BE2C (cell line): ENCODE results near the gene ACAD10.

Source experiments
- DNase-seq: peaks from one replicate; pipeline ENCODE4 v3.0.0-alpha.2; 2020
- H3K27me3 ChIP-seq: fragments of 250-450 bp; sonication (Bioruptor Pico); 2 replicates; pipeline ENCODE4 v1.5.1; 2020; ENCODE audit warnings: mild to moderate bottlenecking
- H3K36me3 ChIP-seq: fragments of 250-450 bp; sonication (Bioruptor Pico); 2 replicates; pipeline ENCODE4 v1.5.1; 2020; ENCODE audit warnings: mild to moderate bottlenecking
- H3K4me1 ChIP-seq: fragments of 250-450 bp; sonication (Bioruptor Pico); 2 replicates; pipeline ENCODE4 v1.5.1; 2020
- H3K4me3 ChIP-seq: 2 replicates; pipeline ENCODE4 v1.5.1; 2011; ENCODE audit warnings: low read depth, low read length
- H3K9me3 ChIP-seq: fragments of 250-450 bp; sonication (Bioruptor Pico); 2 replicates; pipeline ENCODE4 v1.5.1; 2020
- CTCF ChIP-seq: IDR thresholded peaks from 2 replicates; pipeline ENCODE4 v1.5.1; 2012; ENCODE audit warnings: mild to moderate bottlenecking, low read depth, low read length

ACAD10 gene

GRCh38 chr12:111776836-111777344, 91.0 kb downstream of the ACAD10 start:
- Histone ChIP-seq H3K4me1 (peaks cover 22% of the 10 kb centered on the region), H3K4me3 (no peak overlapping the region), H3K9me3 (no peaks in the 10 kb centered on the region), H3K27me3 (no peaks in the 10 kb centered on the region), H3K36me3 (peaks cover 21% of the 10 kb centered on the region)
- no peak for DNase-seq
- no peak for TF ChIP-seq CTCF

GRCh38 chr12:111777345-111778045, 91.6 kb downstream of the ACAD10 start:
- DNase-seq: no peak
- Histone ChIP-seq H3K27me3 (no peaks in the 10 kb centered on the region), H3K4me1 (peaks cover 22% of the 10 kb centered on the region), H3K4me3 (no peak overlapping the region), H3K9me3 (no peaks in the 10 kb centered on the region), H3K36me3 (peaks cover 24% of the 10 kb centered on the region)
- no peak for TF ChIP-seq CTCF

GRCh38 chr12:111780166-111780565, 94.3 kb downstream of the ACAD10 start:
- no peak for TF ChIP-seq CTCF
- peaks cover 44% of the 10 kb centered on the region for H3K36me3 ChIP-seq
- no peaks in the 10 kb centered on the region for H3K9me3 ChIP-seq
- no peaks in the 10 kb centered on the region for H3K27me3 ChIP-seq
- peaks cover 13% of the 10 kb centered on the region for H3K4me1 ChIP-seq
- no peak overlapping the region for H3K4me3 ChIP-seq
- DNase-seq: no peak

GRCh38 chr12:111780615-111781014, 94.8 kb downstream of the ACAD10 start:
- no peaks in the 10 kb centered on the region for H3K9me3 ChIP-seq
- no peak overlapping the region for H3K4me3 ChIP-seq
- H3K36me3 ChIP-seq: peaks cover 48% of the 10 kb centered on the region
- TF ChIP-seq CTCF: no peak
- no peaks in the 10 kb centered on the region for H3K27me3 ChIP-seq
- no peak for DNase-seq
- peaks cover 11% of the 10 kb centered on the region for H3K4me1 ChIP-seq

- no peak for TF ChIP-seq CTCF
- Histone ChIP-seq H3K36me3 (peaks cover 50% of the 10 kb centered on the region), H3K9me3 (no peaks in the 10 kb centered on the region)
These were observed 95.3 kb downstream of the ACAD10 start for GRCh38 chr12:111781085-111781658.

GRCh38 chr12:111783046-111783445, 97.2 kb downstream of the ACAD10 start:
- Histone ChIP-seq H3K4me3 (no peak overlapping the region), H3K36me3 (peaks cover 47% of the 10 kb centered on the region), H3K9me3 (no peaks in the 10 kb centered on the region), H3K27me3 (no peaks in the 10 kb centered on the region), H3K4me1 (no peaks in the 10 kb centered on the region)
- TF ChIP-seq CTCF: no peak
- no peak for DNase-seq

More at GRCh38 chr12:111781085-111781658, 95.3 kb downstream of the ACAD10 start:
- H3K27me3 ChIP-seq: no peaks in the 10 kb centered on the region
- H3K4me1 ChIP-seq: peaks cover 7% of the 10 kb centered on the region
- DNase-seq: no peak
- H3K4me3 ChIP-seq: no peak overlapping the region
